H4 (cell line): ENCODE results near the gene OR2AK2. TPM values are rescaled to one million over a fixed set of nuclear protein-coding genes. Genes with fewer than 3 reads are reported as not detected.

Experiments
- DNase-seq: peaks from one replicate; pipeline ENCODE4 v3.0.0-alpha.2; 2015; ENCODE audit warnings: low spot score
- total RNA-seq: library from RNA; depleted of rRNA; stranded (reverse); fragments of >200 nt; shearing (Covaris generic); gene quantifications from 2 replicates; pipeline ENCODE4 v1.2.3, GENCODE V29; 2014; rRNA removed

The OR2AK2 gene
- not detected in 2 replicates for total RNA-seq

GRCh38 chr1:247964933-247965332 is at the start of gene OR2AK2:
OR2AK2 (plus strand) TSS chr1:247965233; CDS start chr1:247965377, 144 bp downstream.
- no peak for DNase-seq

GRCh38 chr1:247919952-247920351 is 45.1 kb upstream of the OR2AK2 start, which contains the start of gene OR2T8:
OR2T8 (plus strand) TSS chr1:247920252; CDS start chr1:247921018, 766 bp downstream.
- no peak for DNase-seq

- no peak for DNase-seq
Observed at GRCh38 chr1:247923941-247924340, 41.1 kb upstream of the OR2AK2 start.

DNA sequence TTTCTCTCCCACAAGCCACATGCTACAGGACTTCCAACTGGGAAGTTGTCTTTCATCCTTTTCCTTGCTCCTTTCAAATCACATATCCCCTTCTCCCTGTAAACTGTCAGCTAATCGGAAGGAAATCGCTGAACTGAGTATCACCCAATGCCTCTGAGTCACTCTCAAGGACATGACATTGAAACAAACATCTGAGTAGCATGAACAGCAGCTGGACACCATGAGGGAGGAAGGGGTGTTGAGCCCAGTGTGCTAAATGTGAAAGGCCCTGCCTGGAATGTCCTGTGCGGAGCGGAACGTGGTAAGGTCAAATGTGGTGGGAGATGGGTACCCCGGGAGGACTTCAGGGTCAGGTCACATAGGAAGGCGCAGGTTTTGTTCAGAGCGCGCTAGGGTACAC is 40.2 kb upstream of the OR2AK2 start, which contains the start of gene OR2AJ1:
Gene OR2AJ1 (plus strand): TSS at position 22 of the 400 bp plus-strand sequence. CDS start 8,880 bp downstream, outside the sequence.
- no peak for DNase-seq

DNA sequence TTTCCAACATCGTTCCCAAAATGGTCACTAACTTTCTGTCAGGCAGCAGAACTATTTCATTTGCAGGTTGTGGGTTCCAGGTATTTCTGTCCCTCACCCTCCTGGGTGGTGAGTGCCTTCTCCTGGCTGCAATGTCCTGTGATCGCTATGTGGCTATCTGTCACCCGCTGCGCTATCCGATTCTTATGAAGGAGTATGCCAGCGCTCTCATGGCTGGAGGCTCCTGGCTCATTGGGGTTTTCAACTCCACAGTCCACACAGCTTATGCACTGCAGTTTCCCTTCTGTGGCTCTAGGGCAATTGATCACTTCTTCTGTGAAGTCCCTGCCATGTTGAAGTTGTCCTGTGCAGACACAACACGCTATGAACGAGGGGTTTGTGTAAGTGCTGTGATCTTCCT is 31.0 kb upstream of the OR2AK2 start:
- DNase-seq: no peak

DNA sequence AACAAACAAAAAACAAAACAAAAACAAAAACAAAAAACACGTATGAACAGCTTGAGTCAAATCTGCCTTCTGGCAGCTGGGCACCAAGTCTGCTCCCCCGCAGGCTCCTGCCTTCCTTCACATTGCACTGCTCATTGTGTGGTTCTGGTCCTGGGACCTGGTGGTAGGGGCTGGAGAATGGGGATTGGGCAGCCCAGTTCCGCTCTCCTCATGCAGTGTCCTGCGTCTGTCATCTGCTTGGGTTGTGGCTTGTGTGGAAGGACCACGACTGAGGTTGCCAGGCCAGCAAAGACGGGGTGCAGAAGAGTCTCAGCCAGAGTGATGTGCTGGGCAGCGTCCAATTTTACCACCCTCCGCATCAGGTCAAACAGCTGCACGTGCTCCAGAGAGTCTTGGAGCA is 29.3 kb upstream of the OR2AK2 start:
- no peak for DNase-seq

DNA sequence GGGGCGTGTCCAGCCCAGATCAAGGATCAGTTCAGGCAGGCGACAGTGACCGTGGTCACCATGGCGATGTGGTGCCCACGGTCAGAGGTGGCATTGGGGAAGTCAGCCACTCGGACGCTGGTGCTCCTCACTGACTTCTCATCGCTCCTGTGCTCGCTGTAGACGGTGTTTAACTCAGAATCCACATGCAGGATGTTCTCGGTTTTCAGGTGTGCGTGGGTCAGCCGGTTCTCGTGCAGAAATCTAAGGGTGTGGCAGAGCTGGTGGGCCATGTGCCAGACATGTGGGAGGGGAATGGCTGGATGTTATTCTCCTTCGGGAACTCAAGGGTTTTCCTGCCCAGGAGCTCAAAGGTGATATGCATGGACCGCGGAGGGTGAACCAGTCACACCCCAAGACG is 28.6 kb upstream of the OR2AK2 start:
- DNase-seq: no peak

- peak; percentile 57 for DNase-seq
Observed at GRCh38 chr1:247936965-247937734, 27.9 kb upstream of the OR2AK2 start.

GRCh38 chr1:247942624-247943023 is 22.4 kb upstream of the OR2AK2 start:
- DNase-seq: no peak

DNA sequence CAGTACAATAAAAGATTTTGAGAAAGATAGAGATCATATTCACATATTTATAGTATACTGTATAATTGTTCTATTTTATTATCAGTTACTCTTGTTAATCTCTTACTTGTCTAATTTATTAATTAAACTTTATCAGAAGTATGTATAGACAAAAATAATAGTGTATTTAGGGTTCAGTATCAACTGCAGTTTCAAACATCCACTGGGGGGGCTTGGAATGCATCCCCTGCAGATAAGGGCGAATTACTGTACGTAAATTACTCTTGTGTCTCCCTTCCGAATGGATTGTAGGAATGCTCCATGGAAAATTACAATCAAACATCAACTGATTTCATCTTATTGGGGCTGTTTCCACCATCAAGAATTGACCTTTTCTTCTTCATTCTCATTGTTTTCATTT is 16.5 kb upstream of the OR2AK2 start, which contains the start of gene OR2L8:
Gene OR2L8 (plus strand): TSS at position 301 of the 400 bp plus-strand sequence. CDS start 0 bp downstream, at position 301.
- DNase-seq: no peak

GRCh38 chr1:247953408-247953807 is 11.6 kb upstream of the OR2AK2 start:
- DNase-seq: no peak

GRCh38 chr1:247961791-247962190 is 3.2 kb upstream of the OR2AK2 start:
- DNase-seq: peak; percentile 34

GRCh38 chr1:247962911-247963588 is 2.0 kb upstream of the OR2AK2 start:
- peak; percentile 87 for DNase-seq

GRCh38 chr1:247966532-247967204 is 1.6 kb downstream of the OR2AK2 start:
- no peak for DNase-seq

DNA sequence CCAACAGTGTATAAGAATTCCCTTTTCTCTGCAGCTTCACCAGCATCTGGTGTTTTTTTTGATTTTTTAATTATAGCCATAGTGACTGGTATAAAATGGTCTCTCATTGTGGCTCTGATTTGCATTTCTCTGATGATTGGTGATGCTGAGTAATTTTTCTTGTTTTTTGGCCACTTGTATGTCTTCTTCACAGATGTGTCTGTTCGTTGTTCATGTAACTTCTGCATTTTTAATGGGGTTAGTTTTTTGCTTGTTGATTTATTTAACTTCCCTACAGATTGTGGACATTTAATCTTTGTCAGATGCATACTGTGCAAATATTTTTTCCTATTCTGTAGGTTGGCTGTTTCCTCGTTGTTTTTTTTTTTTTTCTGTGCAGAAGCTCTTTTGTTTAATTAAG is 28.0 kb downstream of the OR2AK2 start:
- no peak for DNase-seq

GRCh38 chr1:247998811-247999210 is 33.8 kb downstream of the OR2AK2 start:
- DNase-seq: no peak

GRCh38 chr1:248000169-248000568 is 35.1 kb downstream of the OR2AK2 start:
- DNase-seq: no peak

DNA sequence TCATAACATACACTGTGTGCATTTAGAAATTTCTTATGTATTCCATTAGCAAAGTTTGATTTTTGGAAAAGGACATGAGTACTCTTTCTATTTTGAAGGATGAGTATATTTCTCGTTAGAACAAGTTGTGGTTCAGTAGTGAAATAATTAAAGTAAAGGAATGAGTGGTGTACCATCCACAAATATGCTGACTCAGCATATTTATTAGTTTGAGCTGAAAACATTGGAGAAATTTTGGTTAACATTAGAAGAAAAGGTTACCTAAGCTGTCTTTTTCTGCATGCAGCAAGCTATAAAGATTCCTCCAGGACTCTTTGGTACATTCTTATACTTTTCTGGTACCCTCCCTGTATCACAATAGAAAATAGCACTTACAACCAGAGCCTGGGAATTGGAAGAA is 42.7 kb downstream of the OR2AK2 start:
- no peak for DNase-seq

DNA sequence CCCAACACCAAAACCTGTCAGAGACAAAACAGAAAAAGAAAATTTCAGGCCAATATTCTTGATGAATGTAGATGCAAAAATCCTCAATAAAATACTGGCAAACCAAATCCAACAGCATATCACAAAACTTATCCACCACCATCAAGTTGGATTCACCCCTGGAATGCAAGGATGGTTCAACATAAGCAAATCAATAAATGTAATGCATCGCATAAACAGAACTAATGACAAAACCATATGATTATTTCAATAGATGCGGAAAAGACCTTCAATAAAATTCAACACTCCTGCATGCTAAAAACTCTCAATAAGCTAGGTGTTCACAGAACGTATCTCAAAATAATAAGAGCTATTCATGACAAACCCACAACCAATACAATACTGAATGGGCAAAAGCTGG is 44.6 kb downstream of the OR2AK2 start:
- no peak for DNase-seq

DNA sequence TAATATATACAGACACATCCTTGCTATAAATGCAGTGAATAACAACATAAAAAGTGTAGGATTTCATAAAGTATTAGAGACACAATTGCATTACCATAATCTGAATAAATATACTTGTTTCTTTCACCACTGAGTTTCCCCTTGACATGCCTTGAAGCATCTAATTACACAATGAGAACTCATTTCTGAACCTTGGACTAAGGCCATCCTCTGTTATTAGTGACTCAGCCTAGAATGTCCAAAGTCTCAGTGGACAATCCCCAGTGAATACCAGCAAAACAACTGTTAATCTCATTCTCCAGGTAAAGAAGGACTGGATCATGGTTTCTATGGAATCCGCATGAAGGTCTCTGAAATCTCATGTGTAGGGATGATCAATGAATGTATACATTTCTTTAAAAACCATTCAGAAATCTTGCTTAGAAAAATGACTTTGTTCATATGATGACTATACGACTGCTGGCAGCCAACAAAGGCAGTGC is 48.2 kb downstream of the OR2AK2 start, which contains the start of gene OR2L5:
Gene OR2L5 (plus strand): TSS at position 432 of the 482 bp plus-strand sequence. CDS start 8,288 bp downstream, outside the sequence.
- no peak for DNase-seq

DNA sequence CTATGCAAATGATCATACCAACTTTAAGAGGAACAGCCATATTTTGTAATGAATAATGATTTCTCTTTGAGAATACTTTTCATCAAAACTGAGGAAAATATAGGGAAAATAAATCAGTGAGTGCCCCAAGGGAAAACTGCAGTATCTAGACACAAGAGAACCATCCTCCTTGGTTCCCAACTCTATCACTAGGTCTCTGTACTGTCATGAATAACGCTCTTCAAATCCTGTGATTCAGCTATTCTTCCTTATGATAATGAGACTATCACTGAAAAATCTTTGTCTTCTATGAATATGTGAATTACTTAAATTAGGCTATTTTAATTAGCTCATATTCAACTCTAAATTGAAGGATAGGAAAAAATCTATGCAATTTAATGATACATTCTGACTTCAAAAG is 50.8 kb downstream of the OR2AK2 start:
- no peak for DNase-seq
